HG03045 (cell line): ENCODE measurements around the gene TNNI3K.

Experiments used
- ATAC-seq: cut with Tn5 transposase; IDR thresholded peaks from one replicate; pipeline ENCODE4 v1.9.1; 2021; ENCODE audit warnings: mild to moderate bottlenecking, moderate library complexity; ENCODE audit not compliant: unreplicated experiment

Gene TNNI3K

DNA sequence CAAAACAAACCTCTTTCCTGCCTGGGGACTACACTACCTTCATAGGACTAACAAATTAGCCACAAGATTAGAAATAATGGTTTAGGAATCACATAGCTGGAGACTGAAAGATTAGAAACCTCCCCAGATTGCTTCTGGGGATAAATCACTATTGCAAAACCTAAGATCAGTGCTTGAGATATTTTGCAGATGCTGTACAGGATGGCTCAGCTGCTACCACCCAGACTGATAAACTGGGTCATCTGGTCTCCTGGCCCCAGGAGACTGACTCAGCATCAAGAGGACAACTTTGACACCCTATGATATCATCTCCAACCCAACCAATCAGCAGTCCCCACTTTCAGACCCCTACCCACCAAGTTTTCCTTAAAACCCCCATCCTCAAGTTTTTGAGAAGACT lies 140.2 kb downstream of the TNNI3K start:
- no peak for ATAC-seq

DNA sequence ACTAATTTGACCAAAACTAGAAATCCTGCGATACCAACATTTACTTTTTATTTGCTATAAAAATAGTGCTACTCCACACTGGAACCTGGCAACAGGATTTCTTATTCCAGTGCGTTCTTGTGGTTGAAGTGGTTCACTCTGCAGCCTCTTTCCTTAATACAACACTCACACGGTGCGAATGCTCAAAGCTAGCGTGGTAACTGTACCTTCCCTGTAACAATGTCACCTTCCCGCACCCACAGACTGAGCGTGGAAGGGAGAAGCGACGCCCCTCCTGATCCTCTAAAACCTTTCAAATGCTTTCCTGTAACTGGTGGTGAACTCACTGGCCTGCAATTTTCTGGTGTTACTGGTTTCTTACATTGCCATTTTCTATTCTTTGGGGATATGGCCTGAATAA lies 145.1 kb downstream of the TNNI3K start:
- no peak for ATAC-seq

DNA sequence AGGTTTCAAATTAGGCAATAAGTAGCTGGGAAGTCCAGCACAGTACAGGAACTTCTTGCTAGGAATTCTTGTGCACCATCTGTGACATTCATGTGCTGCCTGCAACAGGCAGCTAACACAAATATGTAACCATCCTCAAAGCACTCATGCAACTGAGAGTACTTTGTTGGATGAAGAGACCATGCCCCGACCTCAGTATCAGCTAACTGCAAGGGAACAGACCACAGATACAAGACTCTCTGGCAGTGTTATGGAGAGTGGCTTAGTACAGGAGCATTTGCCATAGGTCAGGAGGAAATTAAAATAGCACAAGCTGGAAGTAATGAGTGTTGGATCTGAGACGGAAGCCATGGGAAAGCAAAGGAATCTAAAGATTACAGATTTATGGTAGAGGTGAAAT lies 153.7 kb downstream of the TNNI3K start:
- ATAC-seq, result no peak

DNA sequence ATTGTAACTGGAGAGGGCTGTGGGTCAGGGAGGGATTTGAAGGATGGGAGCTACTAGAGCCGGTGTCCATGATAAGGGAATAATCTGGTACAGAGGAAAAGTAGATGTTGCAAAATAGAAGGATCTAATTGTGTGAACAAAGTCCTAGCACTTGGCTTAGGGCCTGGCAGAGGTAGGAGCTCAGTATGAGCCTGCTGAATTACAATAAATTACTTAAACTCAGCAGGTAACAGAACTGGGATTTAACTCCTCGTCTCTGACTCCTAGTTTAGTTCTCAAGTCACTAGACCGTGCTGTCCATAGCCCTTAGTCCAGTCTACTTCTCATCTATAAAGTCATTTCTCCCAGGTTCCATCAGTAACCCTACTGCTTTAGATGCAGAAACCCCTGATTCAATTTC lies 157.0 kb downstream of the TNNI3K start:
- ATAC-seq, result no peak

DNA sequence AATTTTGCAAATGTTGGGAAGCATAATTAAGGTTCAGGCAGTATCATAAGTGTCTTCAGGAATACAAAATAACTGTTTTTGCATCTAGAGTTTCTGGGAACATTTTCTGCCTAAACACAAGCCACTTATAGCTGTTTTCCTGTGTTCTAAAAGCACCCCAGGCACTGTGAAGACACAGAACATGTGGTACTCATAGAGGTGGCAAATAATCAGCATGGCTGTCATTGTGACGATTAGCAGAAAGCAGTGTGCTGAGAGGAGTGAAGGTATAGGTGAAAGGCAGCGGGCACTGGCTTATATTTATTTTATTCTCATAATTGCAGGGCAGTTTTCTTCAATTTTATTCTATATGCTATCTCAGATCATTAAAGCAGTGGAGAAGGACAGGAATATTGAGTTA lies 157.7 kb downstream of the TNNI3K start:
- ATAC-seq, result no peak

DNA sequence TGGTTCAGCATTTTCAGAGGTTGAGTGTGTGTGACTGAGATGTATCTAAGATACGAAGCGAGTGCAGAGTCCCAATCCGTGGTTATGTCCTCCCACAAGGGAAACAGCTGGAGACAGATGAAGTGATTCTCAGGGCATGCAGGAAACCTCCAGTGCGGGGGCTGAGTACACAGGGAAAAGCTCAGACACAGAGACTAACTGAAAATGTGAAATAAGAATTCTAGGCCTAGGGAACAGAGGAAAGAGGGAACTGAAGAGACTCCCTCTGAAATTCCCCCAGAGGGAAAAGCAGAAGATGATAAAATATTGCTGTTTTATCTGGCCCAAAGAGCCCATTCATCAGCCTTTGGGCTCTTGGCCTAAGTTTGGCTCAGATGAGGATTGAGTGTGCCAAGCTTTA lies 160.4 kb downstream of the TNNI3K start:
- no peak for ATAC-seq

DNA sequence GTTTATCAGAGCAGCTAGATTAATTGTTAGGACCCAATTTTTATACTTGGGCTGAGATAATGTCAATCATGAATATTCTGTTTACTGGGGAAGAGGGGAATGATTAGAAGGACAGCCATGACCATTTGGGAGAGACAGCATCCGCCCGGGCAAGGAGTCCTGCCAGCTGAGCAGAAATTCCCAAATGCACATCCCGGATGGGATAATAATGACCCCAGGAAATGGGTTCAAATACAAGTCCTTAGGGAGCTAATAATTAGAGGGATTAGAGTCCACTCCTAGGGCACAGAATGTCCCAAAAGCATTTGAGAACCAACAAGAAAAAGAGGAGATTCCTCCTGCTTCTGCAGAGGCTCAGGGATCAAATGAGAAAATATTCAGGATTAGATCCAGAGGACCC lies 161.3 kb downstream of the TNNI3K start:
- no peak for ATAC-seq

DNA sequence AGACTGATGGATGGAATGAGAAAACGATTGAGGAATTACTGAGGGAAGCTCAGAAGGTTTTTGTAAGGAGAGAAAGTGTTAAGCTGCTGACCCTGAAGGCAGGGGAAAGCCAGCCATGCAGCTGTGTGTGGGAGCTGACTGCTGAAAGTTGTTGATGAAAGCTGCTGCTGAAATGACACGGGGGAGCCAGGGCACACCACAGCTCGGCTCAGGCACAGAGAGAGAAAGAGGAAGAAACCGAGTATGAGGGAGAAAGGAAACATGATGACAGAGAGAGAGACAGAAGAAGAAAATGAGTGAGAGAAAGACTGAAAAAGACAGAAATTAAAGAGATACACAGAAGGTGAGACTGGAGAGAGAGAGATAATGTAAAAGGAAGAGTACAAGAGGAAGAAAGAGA lies 161.7 kb downstream of the TNNI3K start:
- peak; percentile 64 for ATAC-seq

DNA sequence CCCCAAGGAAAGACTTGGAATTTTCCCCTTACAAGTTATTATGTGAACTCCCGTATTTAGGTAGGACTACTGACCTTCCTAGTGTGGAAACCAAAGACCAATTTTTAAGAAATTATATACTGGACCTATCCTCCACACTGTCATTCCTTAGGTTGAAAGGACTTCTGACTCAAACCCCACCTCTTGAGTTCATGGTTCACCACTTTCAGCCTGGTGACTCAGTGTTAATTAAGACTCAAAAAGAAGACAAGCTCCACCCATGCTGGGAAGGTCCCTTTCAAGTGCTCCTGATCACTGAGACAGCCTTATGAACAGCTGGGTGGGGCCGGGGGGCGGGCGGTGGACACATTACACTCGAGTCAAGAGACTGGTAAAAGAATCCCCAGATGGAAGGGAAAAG lies 164.1 kb downstream of the TNNI3K start:
- peak; percentile 84 for ATAC-seq

DNA sequence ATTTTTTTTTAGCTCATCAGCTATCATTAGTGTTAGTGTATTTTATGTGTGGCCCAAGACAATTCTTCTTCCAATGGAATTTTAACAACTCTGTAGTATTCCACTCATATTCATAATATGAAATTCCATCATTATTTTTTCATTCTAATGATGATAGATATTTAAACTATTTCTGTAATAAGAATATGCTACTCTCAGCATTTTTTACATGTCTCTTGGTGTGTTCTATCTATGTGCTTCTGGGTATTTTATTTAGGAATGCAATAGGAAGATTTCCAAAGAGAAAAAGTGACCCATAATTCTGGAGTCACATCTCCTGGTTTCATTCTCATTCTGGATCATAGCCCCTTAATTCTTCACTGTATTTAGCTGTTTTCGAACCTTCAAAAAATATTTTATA lies 167.7 kb downstream of the TNNI3K start:
- ATAC-seq, result no peak

DNA sequence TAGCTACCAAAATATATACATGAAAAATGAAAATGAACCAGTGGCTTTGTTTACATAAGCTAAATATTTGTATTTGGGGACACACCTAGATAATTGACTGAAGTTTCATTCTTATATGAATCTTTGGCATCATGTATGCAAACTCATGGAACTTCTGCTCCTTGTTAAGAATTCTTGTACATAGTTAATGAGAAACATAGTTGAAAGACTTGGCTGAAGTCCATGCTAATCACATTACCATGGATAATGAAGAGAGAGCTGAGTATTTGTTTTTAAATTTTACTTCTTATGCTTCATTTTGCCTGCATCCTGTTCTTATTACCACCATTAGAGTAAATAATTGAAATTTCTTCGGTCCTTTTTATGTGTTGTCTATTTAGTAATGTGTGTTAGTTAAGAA lies 168.4 kb downstream of the TNNI3K start:
- ATAC-seq, result no peak

DNA sequence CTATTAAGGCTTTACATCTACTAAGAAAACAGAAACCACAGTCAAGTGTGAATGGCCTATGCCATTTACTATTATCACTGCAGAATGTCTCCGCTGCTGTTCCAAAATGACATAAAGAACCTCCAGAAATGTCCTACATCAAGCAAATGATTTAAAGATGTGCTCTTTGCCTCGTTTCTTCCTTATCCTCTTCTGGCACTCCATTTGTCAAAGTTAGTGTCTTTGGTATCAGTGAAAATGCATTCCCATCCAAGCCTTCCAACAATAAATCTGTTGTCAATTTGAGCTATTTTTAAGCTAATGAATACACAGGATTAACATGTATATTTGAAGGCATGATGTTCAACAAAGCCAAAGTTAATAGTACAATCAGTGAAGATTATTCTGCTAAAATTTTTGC lies 171.6 kb downstream of the TNNI3K start:
- ATAC-seq, result no peak

DNA sequence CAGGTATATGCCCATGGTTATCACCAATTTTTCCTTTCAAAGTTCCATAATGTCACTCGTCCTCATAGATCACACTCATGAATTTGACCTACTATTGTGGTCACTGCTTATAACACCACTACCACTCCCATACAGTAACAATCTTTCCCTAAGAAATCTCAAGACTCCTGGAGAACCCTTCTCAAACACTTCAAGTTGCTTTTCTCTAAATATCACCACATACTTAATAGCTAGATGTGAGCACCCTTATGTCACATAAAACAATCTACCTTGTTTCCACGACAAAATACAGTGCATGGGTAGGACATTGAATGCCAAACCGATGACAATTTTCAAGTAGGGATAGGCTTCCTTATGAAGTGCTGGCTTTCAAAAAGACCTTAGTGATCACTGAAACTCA lies 172.7 kb downstream of the TNNI3K start:
- ATAC-seq, result no peak

DNA sequence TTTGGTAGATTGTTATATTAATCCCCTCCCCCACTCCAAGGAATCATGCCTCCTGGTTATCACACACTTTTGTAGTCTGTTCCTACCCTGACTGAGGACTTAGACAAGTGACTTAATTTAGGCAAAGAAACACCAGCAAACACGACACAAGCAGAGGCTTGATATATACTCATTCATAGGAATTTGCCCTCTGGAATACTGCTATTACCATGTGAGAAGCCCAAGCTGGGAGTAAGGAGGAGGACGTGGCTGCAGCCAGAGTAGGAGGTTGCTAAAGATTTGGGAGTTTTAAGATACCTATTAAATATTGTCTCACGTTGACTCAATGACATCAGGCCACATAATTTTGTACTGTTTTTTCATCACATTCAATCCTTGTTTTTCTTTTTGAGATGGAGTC lies 177.1 kb downstream of the TNNI3K start:
- no peak for ATAC-seq

DNA sequence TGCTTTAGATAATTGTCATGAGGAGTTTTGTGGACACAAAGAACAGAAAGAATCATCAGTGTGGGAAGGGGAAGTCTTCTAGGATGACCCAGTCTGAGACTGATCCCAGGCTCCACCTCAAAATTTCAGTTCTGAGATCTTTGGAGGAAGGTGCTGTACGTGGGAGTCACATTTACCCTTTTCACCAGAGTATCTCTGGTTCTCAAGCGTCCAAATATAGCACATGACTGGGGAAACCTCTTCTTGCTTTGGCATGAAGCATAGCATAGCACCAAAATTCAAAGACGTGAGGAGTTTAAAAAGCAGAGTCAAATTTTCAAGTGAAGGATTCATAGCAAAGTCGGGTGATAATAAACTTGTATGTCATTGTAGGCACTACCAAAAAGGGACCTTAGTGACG lies 180.7 kb downstream of the TNNI3K start:
- no peak for ATAC-seq

DNA sequence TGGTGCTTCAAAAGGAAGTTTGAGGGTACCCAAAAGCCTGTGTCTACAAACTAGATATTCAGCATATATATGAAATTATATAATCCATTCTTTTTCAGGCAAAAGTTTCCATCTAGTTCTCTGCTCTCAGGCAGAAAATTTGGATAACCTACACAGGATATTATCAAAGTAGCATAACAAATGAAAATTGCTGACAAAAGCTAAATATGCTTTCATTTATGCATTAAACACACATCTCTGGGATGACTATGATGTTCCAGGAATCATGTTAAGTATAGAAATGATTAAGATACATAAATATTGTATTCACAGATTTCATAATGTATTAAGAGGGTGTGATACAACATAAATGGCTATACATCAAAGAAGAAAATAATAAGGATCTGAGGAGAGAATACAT lies 184.4 kb downstream of the TNNI3K start:
- ATAC-seq, result no peak

DNA sequence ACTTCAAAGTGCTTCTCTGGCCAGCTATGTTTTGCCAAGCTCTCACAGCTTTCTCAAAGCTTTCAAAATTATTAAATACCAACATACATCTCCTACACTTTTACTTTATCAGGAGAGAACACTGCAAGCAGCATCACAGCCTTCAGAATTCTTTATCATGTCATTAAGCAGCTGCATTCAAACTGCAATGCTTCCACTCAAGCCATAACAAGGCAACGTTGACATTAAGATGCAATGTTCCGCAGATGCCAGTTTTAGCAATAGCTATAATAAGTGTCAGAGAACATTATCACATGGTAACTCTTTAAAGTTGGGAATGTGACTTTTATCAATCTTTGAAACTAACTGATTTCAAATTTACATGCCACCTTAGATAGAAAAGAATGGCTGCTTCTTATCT lies 185.3 kb downstream of the TNNI3K start:
- ATAC-seq, result no peak

DNA sequence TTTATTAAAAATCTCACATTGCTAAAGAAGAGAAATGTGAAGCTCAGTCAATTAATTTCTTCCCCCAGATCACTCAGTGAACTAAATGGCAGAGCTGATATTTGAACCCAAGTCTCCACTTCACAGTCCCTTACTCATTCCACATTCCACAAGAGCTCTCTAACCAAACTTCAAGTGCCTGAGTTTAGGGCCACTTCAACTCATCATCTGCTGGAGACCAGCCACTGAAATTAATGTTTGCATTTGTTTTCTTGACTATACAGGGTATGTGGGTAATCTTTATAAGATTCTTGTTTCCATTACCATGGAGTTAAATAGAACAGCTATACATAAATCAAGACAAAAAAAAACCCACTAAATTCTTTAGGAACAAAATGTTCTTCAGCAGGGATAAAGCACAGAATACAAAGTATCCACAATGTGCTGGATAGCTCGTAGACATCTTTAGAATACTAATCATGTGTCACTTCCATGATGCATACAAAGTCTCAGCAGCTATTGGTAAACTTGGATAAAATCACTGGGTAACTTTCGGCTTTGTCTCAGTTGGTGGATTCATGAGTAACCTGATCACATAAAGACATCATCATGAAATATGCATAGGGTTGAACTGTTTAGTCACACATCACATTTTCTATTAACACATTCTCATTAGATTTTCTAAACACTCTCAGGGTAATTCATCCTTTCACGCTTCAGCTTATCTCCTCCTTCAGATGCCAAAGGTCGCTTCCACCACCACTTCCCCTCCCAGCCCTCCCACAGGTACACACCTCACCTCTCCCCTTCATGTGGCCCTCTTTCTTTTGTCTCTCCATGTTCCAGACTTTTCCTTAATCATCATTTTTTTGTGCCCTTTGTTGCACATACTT lies 187.5 kb downstream of the TNNI3K start:
- no peak for ATAC-seq

DNA sequence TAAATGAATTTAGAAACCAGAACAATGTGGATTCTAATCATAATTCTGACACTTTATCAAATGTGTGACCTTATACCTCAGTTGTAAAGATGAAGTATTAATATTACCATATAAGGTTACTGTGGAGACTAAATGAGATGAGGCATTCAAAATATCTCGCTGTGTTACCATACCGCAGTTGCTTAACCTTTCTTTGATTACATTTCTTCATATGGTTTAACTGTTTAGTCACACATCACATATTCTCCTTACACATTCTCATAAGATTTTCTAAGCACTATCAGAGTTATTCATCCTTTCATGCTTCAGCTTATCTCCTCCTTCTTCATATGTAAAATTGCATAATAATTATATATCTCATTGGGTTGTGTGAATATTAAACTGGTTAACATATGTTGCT lies 188.3 kb downstream of the TNNI3K start:
- ATAC-seq, result no peak

DNA sequence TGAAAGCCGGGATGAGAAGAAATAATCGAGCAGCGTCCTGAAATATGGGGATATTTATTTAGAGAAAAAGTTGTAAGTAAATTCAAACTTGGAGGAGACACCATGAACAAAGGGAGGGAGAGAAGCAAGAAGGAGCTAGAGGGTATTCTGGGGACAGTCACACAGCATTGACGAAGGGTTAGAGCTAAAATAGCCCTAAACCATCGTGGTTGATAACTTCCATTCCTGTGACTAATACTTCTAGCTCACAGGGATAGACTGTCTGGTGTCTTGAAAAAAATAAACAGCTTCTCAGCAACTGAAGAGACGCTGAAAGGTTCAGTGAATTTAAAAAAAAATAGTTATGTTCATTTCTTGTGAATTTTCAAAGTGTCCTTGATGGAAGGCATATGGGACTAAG lies 190.5 kb downstream of the TNNI3K start:
- ATAC-seq, result no peak

DNA sequence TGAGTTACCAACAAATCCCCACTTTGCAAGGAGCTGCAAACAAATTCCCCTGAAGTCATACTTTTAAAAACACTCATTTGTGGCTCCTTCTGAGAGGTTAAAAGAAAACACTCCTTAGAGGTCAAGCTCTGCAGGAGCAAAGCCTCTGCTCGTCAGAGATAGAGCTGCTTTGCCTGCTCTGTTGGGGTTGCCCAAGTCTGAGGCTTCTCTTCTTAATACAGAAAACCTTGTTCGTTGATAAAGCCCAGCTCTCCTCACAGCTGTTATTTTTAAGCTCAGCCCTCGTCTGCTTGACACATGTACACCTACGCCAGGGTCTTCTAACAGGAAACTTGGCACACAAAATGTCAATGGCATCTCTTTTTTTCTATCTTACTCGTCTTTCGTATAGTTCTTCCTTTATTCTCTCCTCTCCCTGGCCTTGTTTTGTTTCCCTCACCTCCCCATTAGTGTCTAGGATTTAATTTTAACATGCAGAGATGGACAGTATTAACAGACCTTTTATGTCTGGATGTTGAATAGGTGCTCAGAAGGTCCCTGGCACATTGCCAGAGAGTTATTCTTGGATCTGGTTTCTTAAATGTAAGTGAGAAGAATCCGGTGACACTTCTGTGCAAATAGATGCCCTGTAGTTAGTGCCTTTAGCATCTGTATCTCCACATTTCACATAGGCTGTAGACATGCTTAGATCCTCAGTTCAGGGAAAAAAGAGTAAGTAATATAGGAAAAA lies 191.2 kb downstream of the TNNI3K start:
- no peak for ATAC-seq

DNA sequence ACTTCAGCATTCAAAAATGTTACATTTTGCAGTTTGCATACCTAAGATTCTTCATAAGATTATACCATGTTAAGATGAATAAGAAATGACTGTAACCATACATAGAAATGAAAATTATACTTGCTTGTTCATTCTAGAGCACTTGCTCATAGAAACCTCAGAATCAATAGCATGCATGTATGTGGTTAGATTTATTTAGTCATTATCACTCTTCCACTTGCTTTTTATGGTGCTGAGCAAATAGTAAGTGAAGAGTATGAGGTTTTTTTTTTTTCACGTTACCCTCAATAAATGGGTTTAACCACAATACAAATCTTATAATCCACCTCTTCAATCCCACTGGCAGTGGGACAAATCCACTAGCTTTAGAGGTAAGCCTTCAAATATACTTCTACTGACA lies 192.5 kb downstream of the TNNI3K start:
- ATAC-seq, result no peak
